HCT116 (cell line): ENCODE measurements around the gene APOE.
"Not testable (repeated sequence)": the region's sequence is repeated elsewhere in the genome, so short reads cannot be mapped to it uniquely, and the experiment has no call there.

Experiments used
- EZH2 ChIP-seq: fragments of 200-600 bp; sonication (generic); IDR thresholded peaks from 2 replicates; pipeline ENCODE4 v1.6.1; 2017; ENCODE audit warnings: antibody characterized with exemption, mixed run types
- EZH2phosphoT487 ChIP-seq: fragments of 200-600 bp; IDR thresholded peaks from 2 replicates; pipeline ENCODE4 v1.6.1; 2018; ENCODE audit warnings: antibody characterized with exemption, borderline replicate concordance
- POLR2A ChIP-seq: IDR thresholded peaks from 2 replicates; pipeline ENCODE4 v1.7.0; 2011; ENCODE audit warnings: borderline replicate concordance; ENCODE audit not compliant: insufficient read depth, insufficient read length; ENCODE audit errors: extremely low read depth
- POLR2AphosphoS5 ChIP-seq: IDR thresholded peaks from 2 replicates; pipeline ENCODE4 v1.6.1; 2011; ENCODE audit warnings: mild to moderate bottlenecking, low read depth, low read length, moderate library complexity
- REST ChIP-seq: IDR thresholded peaks from 2 replicates; pipeline ENCODE4 v1.6.1; 2012; ENCODE audit warnings: low read depth
- SIN3A ChIP-seq: IDR thresholded peaks from 2 replicates; pipeline ENCODE4 v1.6.1; 2012; ENCODE audit warnings: low read depth
- SP1 ChIP-seq: IDR thresholded peaks from 2 replicates; pipeline ENCODE4 v1.6.1; 2012; ENCODE audit warnings: low read depth
- TCF7L2 ChIP-seq: IDR thresholded peaks from 2 replicates; pipeline ENCODE4 v1.7.0; 2011; ENCODE audit warnings: borderline replicate concordance, inconsistent platforms; ENCODE audit not compliant: insufficient read depth, insufficient read length; ENCODE audit errors: extremely low read depth
- YY1 ChIP-seq: IDR thresholded peaks from 2 replicates; pipeline ENCODE4 v1.6.1; 2011; ENCODE audit warnings: low read length, low read depth, moderate library complexity, mild to moderate bottlenecking; ENCODE audit not compliant: insufficient replicate concordance; ENCODE audit errors: extremely low read depth
- TF ChIP-seq, protein P1 (sequence below), 3 experiments: fragments of 200-600 bp in 1 of 3; sonication (generic) in 1 of 3; IDR thresholded peaks in 2 of 3; conservative IDR thresholded peaks in 1 of 3; 2 replicates each; pipeline ENCODE4 v1.5.1; 2012 to 2017; ENCODE audit warnings: low read depth in 2 of 3, low read length in 2 of 3, antibody characterized with exemption in 1 of 3, borderline replicate concordance in 1 of 3, control low read depth in 1 of 3, mild to moderate bottlenecking in 1 of 3, mixed read lengths in 1 of 3, mixed run types in 1 of 3, moderate library complexity in 1 of 3; ENCODE audit not compliant: insufficient read depth in 1 of 3
- TF ChIP-seq, protein P2 (sequence below): IDR thresholded peaks from 2 replicates; pipeline ENCODE4 v1.6.1; 2012
- TF ChIP-seq, protein P3 (sequence below): IDR thresholded peaks from 2 replicates; pipeline ENCODE4 v1.6.1; 2012

DNA sequence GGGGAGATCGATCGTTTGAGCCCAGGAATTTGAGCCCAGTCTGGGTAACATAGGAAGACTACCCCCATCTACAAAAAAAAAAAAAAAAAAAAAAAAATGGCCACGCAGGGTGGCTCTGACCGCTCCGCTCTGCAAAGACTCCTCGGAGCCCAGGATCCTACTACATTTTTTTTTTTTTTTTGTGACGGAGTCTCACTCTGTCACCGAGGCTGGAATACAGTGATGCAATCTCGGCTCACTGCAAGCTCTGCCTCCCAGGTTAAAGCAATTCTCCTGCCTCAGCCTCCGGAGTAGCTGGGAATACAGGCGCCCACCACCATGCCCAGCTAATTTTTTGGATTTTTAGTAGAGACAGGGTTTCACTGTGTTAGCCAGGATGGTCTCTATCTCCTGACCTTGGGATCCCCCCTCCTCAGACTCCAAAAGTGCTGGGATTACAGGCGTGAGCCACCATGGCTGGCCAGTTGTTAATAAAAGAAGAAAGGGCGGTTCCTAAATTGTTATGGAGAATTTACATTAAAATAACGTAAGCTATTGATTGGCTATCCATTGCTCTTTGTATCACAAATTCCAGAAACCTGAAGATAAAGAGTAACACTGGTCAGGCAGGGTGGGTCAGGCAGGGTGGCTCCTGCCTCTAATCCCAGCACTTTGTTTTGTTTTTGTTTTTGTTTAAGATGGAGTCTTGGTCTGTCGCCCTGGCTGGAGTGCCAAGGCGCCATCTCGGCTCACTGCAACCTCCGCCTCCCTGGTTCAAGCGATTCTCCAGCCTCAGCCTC is 22.8 kb upstream of the APOE start:
- TF ChIP-seq REST, POLR2A, EZH2, EZH2phosphoT487, SP1, POLR2AphosphoS5, YY1, SIN3A, TCF7L2: not testable (repeated sequence)
- TF ChIP-seq, protein P1, sequence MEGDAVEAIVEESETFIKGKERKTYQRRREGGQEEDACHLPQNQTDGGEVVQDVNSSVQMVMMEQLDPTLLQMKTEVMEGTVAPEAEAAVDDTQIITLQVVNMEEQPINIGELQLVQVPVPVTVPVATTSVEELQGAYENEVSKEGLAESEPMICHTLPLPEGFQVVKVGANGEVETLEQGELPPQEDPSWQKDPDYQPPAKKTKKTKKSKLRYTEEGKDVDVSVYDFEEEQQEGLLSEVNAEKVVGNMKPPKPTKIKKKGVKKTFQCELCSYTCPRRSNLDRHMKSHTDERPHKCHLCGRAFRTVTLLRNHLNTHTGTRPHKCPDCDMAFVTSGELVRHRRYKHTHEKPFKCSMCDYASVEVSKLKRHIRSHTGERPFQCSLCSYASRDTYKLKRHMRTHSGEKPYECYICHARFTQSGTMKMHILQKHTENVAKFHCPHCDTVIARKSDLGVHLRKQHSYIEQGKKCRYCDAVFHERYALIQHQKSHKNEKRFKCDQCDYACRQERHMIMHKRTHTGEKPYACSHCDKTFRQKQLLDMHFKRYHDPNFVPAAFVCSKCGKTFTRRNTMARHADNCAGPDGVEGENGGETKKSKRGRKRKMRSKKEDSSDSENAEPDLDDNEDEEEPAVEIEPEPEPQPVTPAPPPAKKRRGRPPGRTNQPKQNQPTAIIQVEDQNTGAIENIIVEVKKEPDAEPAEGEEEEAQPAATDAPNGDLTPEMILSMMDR (IDR thresholded peaks at IDR 0.05 in 2 of 3, conservative IDR thresholded peaks at IDR 0.05 in 1 of 3; ENCODE audit: borderline replicate concordance in 1 of 3, insufficient read depth in 1 of 3, low read depth in 2 of 3, low read length in 2 of 3), result not testable (repeated sequence)
- TF ChIP-seq, protein P2, sequence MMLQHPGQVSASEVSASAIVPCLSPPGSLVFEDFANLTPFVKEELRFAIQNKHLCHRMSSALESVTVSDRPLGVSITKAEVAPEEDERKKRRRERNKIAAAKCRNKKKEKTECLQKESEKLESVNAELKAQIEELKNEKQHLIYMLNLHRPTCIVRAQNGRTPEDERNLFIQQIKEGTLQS, result not testable (repeated sequence)
- TF ChIP-seq, protein P3, sequence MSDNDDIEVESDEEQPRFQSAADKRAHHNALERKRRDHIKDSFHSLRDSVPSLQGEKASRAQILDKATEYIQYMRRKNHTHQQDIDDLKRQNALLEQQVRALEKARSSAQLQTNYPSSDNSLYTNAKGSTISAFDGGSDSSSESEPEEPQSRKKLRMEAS, result not testable (repeated sequence)
